Transverse colon (tissue), 4 donors: ENCODE data around the gene MZT2A. TPM values are rescaled to one million over a fixed set of nuclear protein-coding genes. Genes with fewer than 3 reads are reported as not detected.
"Not testable (repeated sequence)": the region's sequence is repeated elsewhere in the genome, so short reads cannot be mapped to it uniquely, and the experiment has no call there.

Experiments used
- DNase-seq: peaks from one replicate; pipeline ENCODE4 v3.0.0-alpha.2; 2019
- H3K27ac ChIP-seq, 4 donors: fragments of 200-600 bp; sonication (generic); 2 replicates each; pipeline ENCODE4 v1.5.1; 2016 to 2018; ENCODE audit warnings: inconsistent platforms in 4 of 4
- H3K27me3 ChIP-seq: fragments of 200-600 bp; sonication (generic); 2 replicates; pipeline ENCODE4 v1.5.1; 2017; ENCODE audit warnings: inconsistent platforms
- H3K36me3 ChIP-seq, 4 donors: fragments of 200-600 bp; sonication (generic); 2 replicates each; pipeline ENCODE4 v1.5.1; 2017 to 2019; ENCODE audit warnings: inconsistent platforms in 4 of 4
- H3K4me1 ChIP-seq, 4 donors: fragments of 200-600 bp; sonication (generic); 2 replicates each; pipeline ENCODE4 v1.5.1; 2017 to 2020; ENCODE audit warnings: inconsistent platforms in 4 of 4
- H3K4me3 ChIP-seq, 4 donors: fragments of 200-600 bp; sonication (generic); 1 replicate in 1 of 4; 2 replicates in 3 of 4; pipeline versions ENCODE4 v1.5.1 to v1.6.1; 2017 to 2019; ENCODE audit warnings: inconsistent platforms in 4 of 4
- H3K9me3 ChIP-seq, 2 donors: fragments of 200-600 bp; sonication (generic); 2 replicates each; pipeline ENCODE4 v1.5.1; 2017 to 2019; ENCODE audit warnings: inconsistent platforms in 2 of 2
- CTCF ChIP-seq, 5 experiments: fragments of 200-600 bp in 3 of 5; fragments of 450-650 bp in 2 of 5; sonication (generic) in 3 of 5; IDR thresholded peaks; 1 replicate in 2 of 5; 2 replicates in 3 of 5; pipeline ENCODE4 v1.5.1; 2016 to 2017; ENCODE audit warnings: antibody characterized with exemption in 5 of 5, inconsistent platforms in 3 of 5, mild to moderate bottlenecking in 2 of 5, moderate library complexity in 1 of 5
- EP300 ChIP-seq: sonication (generic); formaldehyde crosslinking; IDR thresholded peaks from one replicate; pipeline ENCODE4 v1.6.1; 2017; ENCODE audit warnings: antibody characterized with exemption, low read depth
- POLR2A ChIP-seq: fragments of 450-650 bp; IDR thresholded peaks from one replicate; pipeline ENCODE4 v1.6.1; 2016; ENCODE audit warnings: antibody characterized with exemption, mild to moderate bottlenecking, moderate library complexity
- POLR2AphosphoS5 ChIP-seq, 3 donors: sonication (generic); formaldehyde crosslinking; IDR thresholded peaks; one replicate each; pipeline ENCODE4 v1.6.1; 2016; ENCODE audit warnings: antibody characterized with exemption in 3 of 3
- WGBS, 2 donors: methylation state at CpG; one replicate each; pipeline ENCODE4 v1.1.5; 2018; ENCODE audit warnings: low coverage in 1 of 2; 5-methylcytosine and 5-hydroxymethylcytosine counted together
- in situ Hi-C, 4 donors: fragments of 200-750 bp; cut with MboI; loops; one replicate each; pipeline versions ENCODE4 v1.15.0 to v1.15.1; 2017; ENCODE audit warnings: low sequenced_read_pairs in 3 of 4, low pct_ligation_motif_present in 1 of 4, low pct_unique_long_range_greater_than_20kb in 1 of 4
- intact Hi-C: fragments of 100-400 bp; cut with DNase I; formaldehyde crosslinking; loops from one replicate; pipeline ENCODE4 v1.15.1; 2023; ENCODE audit warnings: low total_unique reads
- total RNA-seq, 4 donors: library from RNA; depleted of rRNA; stranded (reverse); fragments of >200 nt; gene quantifications; one replicate each; pipeline ENCODE4 v1.1.0, GENCODE V29; 2016

MZT2A gene
- total RNA-seq, 4 donors from 2014 or later, result 13.5 to 85.3 (median 43.4) TPM

GRCh38 chr2:131517106-131517831, 25.1 kb upstream of the MZT2A start:
- WGBS, 2 donors, result 97 to 100% methylated on average over 2 to 13 of the region's 17 CpGs
- DNase-seq, result no peak
- no peaks in the 10 kb centered on the region for H3K27me3 ChIP-seq
- no peaks in the 10 kb centered on the region for H3K4me1 ChIP-seq
- no peak overlapping the region for H3K27ac ChIP-seq
- H3K36me3 ChIP-seq, result peaks cover 0 to 7% (median 3%) of the 10 kb centered on the region in 4 donors
- intact Hi-C loops, result no loop called here
- in situ Hi-C loops, result no loop called here
- no peaks in the 10 kb centered on the region for H3K9me3 ChIP-seq
- H3K4me3 ChIP-seq, result no peak overlapping the region
- TF ChIP-seq POLR2AphosphoS5 (IDR thresholded peaks at IDR 0.05), result no peak

- H3K4me1 ChIP-seq, H3K4me3 ChIP-seq, H3K36me3 ChIP-seq, DNase-seq, H3K9me3 ChIP-seq, H3K27me3 ChIP-seq, intact Hi-C loops, H3K27ac ChIP-seq, in situ Hi-C loops: not testable (repeated sequence)
- WGBS, 2 donors, result 86% methylated on average over 10 of the region's 11 CpGs; no CpG with 5 or more reads in 1 of the 2 donors
Observed at GRCh38 chr2:131516621-131517020, 24.4 kb upstream of the MZT2A start.

GRCh38 chr2:131516011-131516410, 23.8 kb upstream of the MZT2A start:
- DNase-seq, result no peak
- TF ChIP-seq POLR2AphosphoS5 (IDR thresholded peaks at IDR 0.05) (no peak), CTCF (IDR thresholded peaks at IDR 0.05) (no peak), POLR2A (no peak), EP300 (no peak)
- no peaks in the 10 kb centered on the region for H3K9me3 ChIP-seq
- intact Hi-C loops (no loop called here), in situ Hi-C loops (no loop called here)
- H3K27me3 ChIP-seq, result no peaks in the 10 kb centered on the region
- peaks cover 0 to 7% (median 3%) of the 10 kb centered on the region in 4 donors for H3K36me3 ChIP-seq
- no peak overlapping the region for H3K27ac ChIP-seq
- 89% methylated on average over 10 of the region's 10 CpGs; no CpG with 5 or more reads in 1 of the 2 donors for WGBS, 2 donors
- no peaks in the 10 kb centered on the region for H3K4me1 ChIP-seq
- no peak overlapping the region for H3K4me3 ChIP-seq

- H3K9me3 ChIP-seq, result not testable (repeated sequence)
Observed at GRCh38 chr2:131515235-131515634, 23.0 kb upstream of the MZT2A start.

GRCh38 chr2:131514408-131515166, 22.4 kb upstream of the MZT2A start:
- H3K4me3 ChIP-seq, H3K4me1 ChIP-seq, H3K9me3 ChIP-seq, H3K27ac ChIP-seq, DNase-seq, in situ Hi-C loops, H3K36me3 ChIP-seq, H3K27me3 ChIP-seq, intact Hi-C loops: not testable (repeated sequence)
- 67 to 83% methylated on average over 3 to 15 of the region's 15 CpGs for WGBS, 2 donors

More at GRCh38 chr2:131515235-131515634, 23.0 kb upstream of the MZT2A start:
- in situ Hi-C loops, H3K4me3 ChIP-seq, intact Hi-C loops, H3K4me1 ChIP-seq, H3K27ac ChIP-seq, H3K27me3 ChIP-seq, H3K36me3 ChIP-seq, DNase-seq: not testable (repeated sequence)
- WGBS, 2 donors, result 78% methylated on average over 14 of the region's 14 CpGs; no CpG with 5 or more reads in 1 of the 2 donors

- in situ Hi-C loops, H3K4me3 ChIP-seq, H3K27ac ChIP-seq, H3K27me3 ChIP-seq, DNase-seq, H3K9me3 ChIP-seq, H3K4me1 ChIP-seq, intact Hi-C loops: not testable (repeated sequence)
- peaks cover 0 to 18% (median 2%) of the 10 kb centered on the region in 4 donors for H3K36me3 ChIP-seq
- WGBS, 2 donors, result 56 to 93% methylated on average over 6 to 10 of the region's 17 CpGs
Observed at GRCh38 chr2:131511969-131512870, 20.0 kb upstream of the MZT2A start.

GRCh38 chr2:131511291-131511968, 19.2 kb upstream of the MZT2A start:
- H3K27me3 ChIP-seq, H3K4me1 ChIP-seq, H3K4me3 ChIP-seq, in situ Hi-C loops, DNase-seq, H3K9me3 ChIP-seq, H3K27ac ChIP-seq, intact Hi-C loops: not testable (repeated sequence)
- peaks cover 0 to 26% (median 3%) of the 10 kb centered on the region in 4 donors for H3K36me3 ChIP-seq
- WGBS, 2 donors, result 76 to 80% methylated on average over 3 to 22 of the region's 22 CpGs
